Astrocyte (in vitro differentiated cells and primary cell): ENCODE measurements around the gene ADD1.

Source experiments
- EZH2 ChIP-seq: IDR thresholded peaks from 2 replicates; pipeline ENCODE4 v1.6.1; 2012; ENCODE audit warnings: mild to moderate bottlenecking, low read length, inconsistent platforms; ENCODE audit not compliant: insufficient read depth
- TF ChIP-seq, protein P1 (sequence below): IDR thresholded peaks from 2 replicates; pipeline ENCODE4 v1.5.1; 2011; ENCODE audit warnings: low read depth, mild to moderate bottlenecking, inconsistent platforms, low read length, moderate library complexity; ENCODE audit not compliant: insufficient read depth

DNA sequence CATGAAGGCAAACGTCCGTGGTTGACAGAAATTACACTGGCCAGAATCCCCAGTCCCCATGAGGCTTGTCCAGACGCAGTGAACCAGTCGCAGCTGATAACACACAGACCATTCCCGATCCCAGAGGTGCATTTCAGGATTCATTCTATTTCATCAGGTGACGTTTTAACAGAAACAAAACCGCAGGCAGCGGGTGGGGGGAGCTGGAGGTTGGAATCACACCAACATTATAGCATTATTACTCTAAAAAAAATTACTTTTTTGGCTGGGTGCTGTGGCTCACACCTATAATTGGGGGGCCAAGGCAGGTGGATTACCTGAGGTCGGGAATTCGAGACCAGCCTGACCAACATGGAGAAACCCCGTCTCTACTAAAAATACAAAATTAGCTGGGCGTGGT lies 94.3 kb downstream of the ADD1 start:
- TF ChIP-seq, protein P1, sequence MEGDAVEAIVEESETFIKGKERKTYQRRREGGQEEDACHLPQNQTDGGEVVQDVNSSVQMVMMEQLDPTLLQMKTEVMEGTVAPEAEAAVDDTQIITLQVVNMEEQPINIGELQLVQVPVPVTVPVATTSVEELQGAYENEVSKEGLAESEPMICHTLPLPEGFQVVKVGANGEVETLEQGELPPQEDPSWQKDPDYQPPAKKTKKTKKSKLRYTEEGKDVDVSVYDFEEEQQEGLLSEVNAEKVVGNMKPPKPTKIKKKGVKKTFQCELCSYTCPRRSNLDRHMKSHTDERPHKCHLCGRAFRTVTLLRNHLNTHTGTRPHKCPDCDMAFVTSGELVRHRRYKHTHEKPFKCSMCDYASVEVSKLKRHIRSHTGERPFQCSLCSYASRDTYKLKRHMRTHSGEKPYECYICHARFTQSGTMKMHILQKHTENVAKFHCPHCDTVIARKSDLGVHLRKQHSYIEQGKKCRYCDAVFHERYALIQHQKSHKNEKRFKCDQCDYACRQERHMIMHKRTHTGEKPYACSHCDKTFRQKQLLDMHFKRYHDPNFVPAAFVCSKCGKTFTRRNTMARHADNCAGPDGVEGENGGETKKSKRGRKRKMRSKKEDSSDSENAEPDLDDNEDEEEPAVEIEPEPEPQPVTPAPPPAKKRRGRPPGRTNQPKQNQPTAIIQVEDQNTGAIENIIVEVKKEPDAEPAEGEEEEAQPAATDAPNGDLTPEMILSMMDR, result no peak
- TF ChIP-seq EZH2, result no peak
